EH (cell line): ENCODE results near the gene ADAMTS2.
"Not testable (repeated sequence)": the region's sequence is repeated elsewhere in the genome, so short reads cannot be mapped to it uniquely, and the experiment has no call there.

ENCODE experiments used
- DNase-seq: peaks from one replicate; pipeline ENCODE4 v3.0.0-alpha.2; 2015; ENCODE audit warnings: low read depth

ADAMTS2 gene

GRCh38 chr5:179325296-179326031 is 19.8 kb downstream of the ADAMTS2 start:
- no peak for DNase-seq

GRCh38 chr5:179324760-179325295 is 20.4 kb downstream of the ADAMTS2 start:
- no peak for DNase-seq

DNA sequence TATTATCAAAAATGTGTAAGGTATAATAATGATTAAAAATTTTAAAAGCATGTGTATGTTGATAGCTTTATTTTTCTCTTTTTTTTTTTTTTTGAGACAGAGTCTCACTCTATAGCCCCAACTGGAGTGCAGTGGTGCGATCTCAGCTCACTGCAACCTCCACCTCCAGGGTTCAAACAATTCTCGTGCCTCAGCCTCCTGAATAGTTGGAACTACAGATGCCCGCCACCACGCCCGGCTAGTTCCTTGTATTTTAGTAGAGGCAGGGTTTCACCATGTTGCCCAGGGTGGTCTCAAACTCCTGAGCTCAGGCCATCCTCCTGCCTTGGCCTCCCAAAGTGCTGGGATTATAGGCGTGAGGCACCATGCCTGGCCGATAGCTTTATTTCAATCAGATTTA is 20.9 kb downstream of the ADAMTS2 start:
- not testable (repeated sequence) for DNase-seq

DNA sequence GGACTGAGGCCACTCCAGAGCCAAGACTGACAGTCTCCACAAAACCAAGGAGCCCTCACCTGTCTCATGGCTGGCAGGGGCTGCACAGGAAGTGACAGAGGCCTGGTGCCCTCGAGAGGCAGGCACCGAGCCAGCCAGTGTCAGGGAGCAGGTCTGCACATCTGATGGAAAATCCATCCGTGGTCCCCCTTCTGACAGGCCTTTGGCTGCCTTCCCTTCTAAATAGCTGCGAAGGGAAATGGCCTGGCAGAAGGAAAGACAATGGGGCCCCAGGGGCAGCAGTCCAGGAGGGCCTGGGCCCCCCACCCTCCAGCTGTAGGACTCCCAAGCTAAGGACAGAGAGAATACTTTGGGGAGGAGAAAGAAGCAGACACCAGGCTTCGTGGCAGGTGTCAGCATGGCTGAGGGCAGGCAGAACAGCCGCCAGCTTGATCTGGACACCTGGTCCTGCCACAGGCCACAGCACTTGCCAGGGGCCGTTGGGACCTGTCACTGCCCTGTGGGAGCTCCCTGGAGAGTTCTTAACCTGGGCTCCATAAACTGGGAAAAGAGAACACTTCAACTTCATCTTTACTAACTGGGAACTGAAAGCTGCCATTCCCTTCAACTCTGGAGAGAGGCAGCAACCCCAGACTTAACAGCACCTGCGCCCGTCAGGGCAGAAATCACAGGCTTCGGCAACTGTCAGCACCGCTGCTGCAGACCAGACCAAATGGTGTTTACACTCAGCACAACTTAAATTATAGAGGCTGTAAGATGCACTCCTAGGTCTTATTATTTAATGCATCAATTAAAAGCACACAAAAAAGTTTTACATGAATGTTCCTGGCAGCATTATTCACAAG is 22.0 kb downstream of the ADAMTS2 start:
- DNase-seq, result no peak

- peak; percentile 68 for DNase-seq
Measured at GRCh38 chr5:179322071-179323025, 22.9 kb downstream of the ADAMTS2 start.

DNA sequence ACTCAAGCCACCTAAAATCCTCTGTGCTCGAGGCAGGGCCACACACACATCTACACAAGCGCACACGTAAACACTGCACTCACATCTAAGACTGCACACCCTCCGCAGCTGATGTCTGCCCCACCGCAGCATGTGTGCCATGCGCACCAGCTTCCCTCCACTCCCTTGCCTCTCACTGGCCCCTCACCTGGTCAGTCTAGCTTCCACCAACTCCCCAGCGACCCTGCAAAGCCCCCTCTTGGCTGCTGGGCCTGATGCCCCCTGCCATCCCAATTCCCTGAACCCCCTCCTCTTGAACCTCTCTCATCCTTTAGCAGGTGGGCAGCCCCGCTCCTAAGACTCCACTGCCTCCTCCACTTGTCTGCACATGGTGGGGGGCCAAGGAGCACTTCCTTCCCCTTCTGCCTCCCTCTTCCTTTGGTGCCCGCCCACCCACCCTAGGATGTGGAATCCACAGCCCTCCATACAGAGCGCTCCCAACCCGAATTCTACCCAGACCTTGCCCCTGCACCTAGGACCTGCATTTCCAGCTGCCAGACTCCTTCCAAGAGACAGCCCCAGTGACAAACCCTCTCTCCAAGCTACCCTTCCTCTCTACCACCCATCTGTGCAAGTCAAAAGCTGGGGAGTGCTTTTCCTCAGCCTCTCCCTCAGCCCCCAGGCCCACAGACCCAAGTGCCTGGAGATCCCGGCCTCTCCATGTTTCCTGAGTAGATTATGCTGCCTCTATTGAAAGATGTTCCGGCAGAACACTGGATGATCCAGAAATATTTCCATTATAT is 23.9 kb downstream of the ADAMTS2 start:
- DNase-seq, result no peak

- DNase-seq, result peak; percentile 88
Measured at GRCh38 chr5:179319741-179320281, 25.4 kb downstream of the ADAMTS2 start.

DNA sequence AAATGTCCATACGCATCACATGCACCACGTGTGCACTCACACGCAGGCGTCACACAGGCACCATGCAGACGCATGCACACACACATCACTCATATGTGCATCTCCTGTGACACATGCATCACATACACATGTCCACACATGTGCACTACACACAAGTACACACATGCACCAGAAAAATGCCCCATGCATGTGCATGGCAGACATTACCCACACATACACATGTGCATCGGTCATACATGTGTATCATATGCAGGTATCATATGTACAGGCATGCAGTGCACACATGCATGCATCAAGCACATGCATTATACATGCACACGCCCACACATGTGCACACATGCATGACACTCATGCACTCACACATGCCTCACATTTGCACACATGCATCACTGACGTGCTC is 26.1 kb downstream of the ADAMTS2 start:
- no peak for DNase-seq

- DNase-seq, result peak; percentile 47
Measured at GRCh38 chr5:179318221-179318955, 26.9 kb downstream of the ADAMTS2 start.

DNA sequence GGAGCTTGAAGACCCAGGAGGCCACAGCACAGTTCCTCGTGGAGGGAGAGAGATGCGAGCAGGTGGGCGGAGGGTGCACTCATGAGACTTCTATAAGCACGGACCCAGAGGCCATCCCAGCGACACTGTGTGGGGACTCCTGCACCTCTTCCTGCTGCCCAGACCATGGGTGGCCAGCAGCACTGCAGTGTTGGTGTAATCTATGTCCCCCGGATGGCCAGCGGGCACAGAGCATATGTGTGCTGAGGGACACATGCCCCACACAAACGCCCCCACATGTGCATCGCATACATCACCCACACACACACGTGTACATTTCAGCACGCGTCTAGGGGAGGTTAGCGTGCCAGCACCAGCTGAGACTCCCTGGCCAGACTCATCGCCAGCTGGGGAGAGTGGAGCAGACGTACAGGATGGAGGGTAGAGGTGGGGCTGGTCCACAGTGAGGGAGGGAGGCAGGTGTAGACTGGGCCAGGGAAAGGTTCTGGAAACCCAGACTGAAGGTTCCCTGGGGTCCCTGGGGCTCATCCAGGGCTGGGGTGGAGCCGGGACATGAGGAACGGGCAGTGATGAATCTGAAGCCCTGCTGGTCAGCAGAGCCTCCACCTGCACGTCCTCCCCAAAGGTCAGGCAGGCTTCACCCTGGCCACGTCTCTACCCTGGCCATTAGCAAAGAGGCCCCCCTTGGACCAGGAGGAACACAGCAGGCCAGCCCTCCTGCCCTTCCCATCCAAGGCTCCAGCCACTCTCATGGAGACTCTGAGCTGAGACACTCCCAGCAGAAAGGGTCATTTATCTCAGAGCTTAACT is 27.6 kb downstream of the ADAMTS2 start:
- DNase-seq, result no peak

GRCh38 chr5:179316982-179317381 is 28.3 kb downstream of the ADAMTS2 start:
- no peak for DNase-seq

DNA sequence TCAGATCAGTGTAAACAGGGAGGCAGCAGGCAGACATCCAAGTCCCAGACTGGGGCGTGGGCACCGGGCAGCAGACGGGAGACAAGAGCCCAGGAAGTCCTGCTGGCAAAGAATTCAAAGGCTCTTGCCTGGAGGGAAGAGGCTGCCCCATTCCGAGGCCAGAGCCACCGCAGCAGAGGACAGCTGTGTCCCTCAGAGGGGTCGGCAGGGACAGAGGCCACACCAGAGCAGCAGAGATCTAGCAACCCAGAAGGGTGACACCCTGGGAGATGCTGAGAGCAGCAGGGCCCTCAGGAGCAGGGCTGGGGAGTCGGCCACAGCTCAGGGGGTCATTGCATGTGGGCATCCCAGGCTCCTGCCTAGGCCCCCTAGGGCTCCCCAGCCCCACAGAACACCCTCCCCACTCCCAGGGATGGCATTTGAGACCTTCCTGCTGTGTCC is 29.1 kb downstream of the ADAMTS2 start:
- no peak for DNase-seq

- no peak for DNase-seq
Measured at GRCh38 chr5:179315356-179315890, 29.8 kb downstream of the ADAMTS2 start.

- peak; percentile 40 for DNase-seq
Measured at GRCh38 chr5:179314606-179315355, 30.5 kb downstream of the ADAMTS2 start.

DNA sequence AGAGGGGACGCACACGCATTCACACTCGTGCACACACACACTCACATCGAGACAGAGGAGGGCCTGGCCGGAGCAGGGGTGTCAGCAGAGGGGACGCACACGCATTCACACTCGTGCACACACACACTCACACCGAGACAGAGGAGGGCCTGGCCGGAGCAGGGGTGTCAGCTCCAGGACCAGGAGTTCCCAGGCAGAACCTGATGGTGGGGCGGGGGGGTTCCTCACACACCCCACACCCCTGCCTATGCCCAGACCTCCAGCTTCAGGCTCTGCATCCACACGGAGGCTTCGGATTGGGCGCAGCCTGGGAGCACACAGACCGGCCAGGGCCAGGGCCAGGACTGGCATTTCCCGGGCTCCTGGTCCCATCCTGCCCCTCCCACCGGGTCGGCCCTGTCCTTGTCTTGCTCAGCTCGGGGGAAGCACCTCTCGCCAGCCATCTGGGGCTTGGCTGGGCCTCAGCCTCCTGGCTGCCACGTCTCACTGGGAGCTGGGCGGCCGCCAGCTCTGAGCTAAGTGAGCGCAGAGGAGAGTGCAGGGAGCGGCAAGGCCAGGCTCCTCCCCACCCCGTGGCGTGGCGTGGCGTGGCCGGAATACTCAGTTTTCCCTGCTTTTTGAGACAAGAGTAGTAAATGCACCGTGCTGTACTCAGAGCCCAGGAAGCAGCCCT is 31.3 kb downstream of the ADAMTS2 start:
- peak; percentile 98 for DNase-seq

DNA sequence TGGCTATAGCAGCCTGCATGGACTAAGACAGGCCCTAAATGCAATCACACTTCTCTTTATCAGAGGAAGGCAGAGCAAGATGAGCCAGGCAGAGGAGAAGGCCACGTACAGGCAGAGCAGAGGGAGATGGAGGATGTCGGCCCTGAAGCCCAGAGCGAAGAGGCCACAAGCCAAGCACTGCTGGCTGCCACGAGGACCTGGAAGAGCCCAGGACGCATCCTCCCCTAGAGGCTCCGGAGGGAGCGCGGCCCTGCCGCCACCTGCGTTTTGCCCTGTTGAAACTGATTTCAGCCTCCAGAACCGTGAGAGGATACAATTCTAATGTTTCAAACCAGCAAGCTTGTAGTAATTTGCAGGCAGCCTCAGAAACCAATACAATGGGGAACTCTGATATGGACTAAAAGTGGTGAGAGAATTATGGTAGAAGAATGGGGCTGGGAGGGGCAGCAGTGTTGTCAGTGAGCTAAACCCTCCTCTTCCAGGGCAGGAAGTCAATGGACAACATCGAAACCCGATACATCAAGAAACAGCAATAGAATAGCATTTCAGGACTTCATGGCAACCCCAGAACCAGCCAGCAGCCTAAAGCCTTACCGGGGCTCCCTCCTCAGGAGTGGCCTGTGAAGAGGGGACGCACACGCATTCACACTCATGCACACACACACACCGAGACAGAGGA is 32.6 kb downstream of the ADAMTS2 start:
- DNase-seq, result peak; percentile 54

GRCh38 chr5:179311581-179311980 is 33.7 kb downstream of the ADAMTS2 start:
- DNase-seq, result no peak
